ENCODE data around the gene CYP8B1. TPM values are rescaled to one million over a fixed set of nuclear protein-coding genes. Genes with fewer than 3 reads are reported as not detected.

The CYP8B1 gene
- polyA plus RNA-seq, 1 experiment: not detected

DNA sequence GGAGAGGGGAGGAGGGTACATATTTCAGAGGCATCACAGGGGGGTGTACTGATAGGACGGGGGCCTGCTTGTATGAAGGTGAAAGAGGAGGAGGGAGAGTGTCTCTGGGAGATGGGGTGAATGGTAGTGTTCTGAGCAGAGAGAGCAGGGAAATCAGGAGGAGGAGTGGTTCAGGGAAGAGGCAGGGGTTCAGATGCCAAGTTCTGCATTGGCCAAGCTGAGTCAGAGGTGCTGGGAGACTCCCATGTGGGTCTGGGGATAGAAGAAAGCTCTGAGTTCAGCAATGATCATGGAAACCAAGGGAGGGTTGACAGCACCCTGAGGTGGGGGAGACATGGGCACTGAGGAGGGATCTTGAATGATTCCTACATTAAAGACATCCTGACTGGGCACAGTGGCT lies 3.0 kb downstream of the CYP8B1 start:
- Histone ChIP-seq H3K27ac (ENCODE audit: low read depth, low read length) (no peak overlapping the region), H3K9me3 (ENCODE audit: control insufficient read depth, insufficient read depth, low read length) (no peaks in the 10 kb centered on the region), H3K4me3 (ENCODE audit: low read depth, low read length) (no peak overlapping the region), H3K27me3 (ENCODE audit: control insufficient read depth, insufficient read depth, low read length) (peaks cover 21% of the 10 kb centered on the region)
- ChIA-PET CTCF (no interaction called here), POLR2A (no interaction called here)
- TF ChIP-seq CTCF (IDR thresholded peaks at IDR 0.05; ENCODE audit: low read depth, low read length): no peak
- DNase-seq (ENCODE audit: low read depth, low spot score): no peak

DNA sequence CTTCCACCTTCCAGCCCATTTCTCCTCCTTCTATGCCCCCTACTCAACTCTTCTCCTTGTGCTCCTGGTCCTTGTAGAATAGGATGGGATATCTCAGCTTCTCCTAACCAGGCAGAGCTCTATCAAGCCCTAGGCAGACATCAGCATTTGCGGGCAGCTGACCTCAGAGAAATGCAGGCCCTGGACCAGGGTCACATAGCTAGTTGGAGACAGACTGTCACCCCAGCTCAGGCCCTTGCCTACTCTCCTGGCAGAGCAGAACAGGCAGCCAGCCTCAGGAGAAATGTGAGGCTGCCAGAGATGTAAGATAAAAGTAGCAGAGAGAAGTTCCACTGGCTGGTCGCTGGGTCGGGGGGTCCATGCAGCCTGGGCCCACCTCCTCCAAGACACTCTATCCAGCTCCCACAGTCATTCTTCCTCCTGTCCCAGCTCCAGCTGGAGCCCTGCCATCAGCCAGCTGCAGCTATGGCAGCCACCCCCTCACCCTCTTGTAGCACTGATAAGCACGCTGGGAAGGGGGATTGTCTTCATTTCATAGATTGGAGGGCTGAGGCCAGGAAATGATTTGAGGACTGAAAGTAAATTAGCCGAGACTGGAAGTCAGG lies 4.0 kb downstream of the CYP8B1 start:
- Histone ChIP-seq H3K27me3 (ENCODE audit: control insufficient read depth, insufficient read depth, low read length) (peaks cover 18% of the 10 kb centered on the region), H3K27ac (ENCODE audit: low read depth, low read length) (no peak overlapping the region), H3K9me3 (ENCODE audit: control insufficient read depth, insufficient read depth, low read length) (no peaks in the 10 kb centered on the region), H3K4me3 (ENCODE audit: low read depth, low read length) (no peak overlapping the region)
- no peak for TF ChIP-seq CTCF (IDR thresholded peaks at IDR 0.05; ENCODE audit: low read depth, low read length)
- CTCF ChIA-PET: no interaction called here
- POLR2A ChIA-PET: no interaction called here
- DNase-seq (ENCODE audit: low read depth, low spot score): no peak

GRCh38 chr3:42868841-42869240 lies 6.8 kb downstream of the CYP8B1 start:
- ChIA-PET CTCF (interaction anchor here (0.6 kb wide), 1 partner anchor 57 kb away, joined by 3 read pairs; no protein-coding TSS in a partner anchor), POLR2A (no interaction called here)
- DNase-seq (ENCODE audit: low read depth, low spot score): no peak

GRCh38 chr3:42867138-42867537 lies 8.5 kb downstream of the CYP8B1 start:
- CTCF ChIA-PET: interaction anchor here (0.6 kb wide), 1 partner anchor 990 kb away, joined by 4 read pairs; no protein-coding TSS in a partner anchor
- TF ChIP-seq CTCF (IDR thresholded peaks at IDR 0.05; ENCODE audit: low read depth, low read length): no peak
- DNase-seq (ENCODE audit: low read depth, low spot score): no peak
- Histone ChIP-seq H3K4me3 (ENCODE audit: low read depth, low read length) (no peak overlapping the region), H3K27ac (ENCODE audit: low read depth, low read length) (no peak overlapping the region), H3K27me3 (ENCODE audit: control insufficient read depth, insufficient read depth, low read length) (peaks cover 10% of the 10 kb centered on the region), H3K9me3 (ENCODE audit: control insufficient read depth, insufficient read depth, low read length) (no peaks in the 10 kb centered on the region)
- POLR2A ChIA-PET: no interaction called here

More at GRCh38 chr3:42868841-42869240, 6.8 kb downstream of the CYP8B1 start:
- peaks cover 15% of the 10 kb centered on the region for H3K27me3 ChIP-seq (ENCODE audit: control insufficient read depth, insufficient read depth, low read length)
- no peak overlapping the region for H3K27ac ChIP-seq (ENCODE audit: low read depth, low read length)
- H3K9me3 ChIP-seq (ENCODE audit: control insufficient read depth, insufficient read depth, low read length): no peaks in the 10 kb centered on the region
- no peak for TF ChIP-seq CTCF (IDR thresholded peaks at IDR 0.05; ENCODE audit: low read depth, low read length)
- no peak overlapping the region for H3K4me3 ChIP-seq (ENCODE audit: low read depth, low read length)

DNA sequence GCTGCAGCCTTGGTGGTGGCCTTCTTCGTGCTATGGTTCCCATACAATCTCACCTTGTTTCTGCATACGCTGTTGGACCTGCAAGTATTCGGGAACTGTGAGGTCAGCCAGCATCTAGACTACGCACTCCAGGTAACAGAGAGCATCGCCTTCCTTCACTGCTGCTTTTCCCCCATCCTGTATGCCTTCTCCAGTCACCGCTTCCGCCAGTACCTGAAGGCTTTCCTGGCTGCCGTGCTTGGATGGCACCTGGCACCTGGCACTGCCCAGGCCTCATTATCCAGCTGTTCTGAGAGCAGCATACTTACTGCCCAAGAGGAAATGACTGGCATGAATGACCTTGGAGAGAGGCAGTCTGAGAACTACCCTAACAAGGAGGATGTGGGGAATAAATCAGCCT lies 10.4 kb downstream of the CYP8B1 start:
- DNase-seq (ENCODE audit: low read depth, low spot score): no peak
- ChIA-PET CTCF (no interaction called here), POLR2A (no interaction called here)
- no peak overlapping the region for H3K27ac ChIP-seq (ENCODE audit: low read depth, low read length)
- peaks cover 10% of the 10 kb centered on the region for H3K27me3 ChIP-seq (ENCODE audit: control insufficient read depth, insufficient read depth, low read length)
- H3K4me3 ChIP-seq (ENCODE audit: low read depth, low read length): no peak overlapping the region
- no peaks in the 10 kb centered on the region for H3K9me3 ChIP-seq (ENCODE audit: control insufficient read depth, insufficient read depth, low read length)
- no peak for TF ChIP-seq CTCF (IDR thresholded peaks at IDR 0.05; ENCODE audit: low read depth, low read length)

Measured in AG04450 (cell line).